Neural progenitor cell (in vitro differentiated cells): ENCODE results near the gene LARGE1.

Source experiments
- EZH2 ChIP-seq: fragments of 200-600 bp; sonication (generic); IDR thresholded peaks from 2 replicates; pipeline ENCODE4 v1.6.1; 2017; ENCODE audit warnings: antibody characterized with exemption, mild to moderate bottlenecking, moderate library complexity
- EZH2phosphoT487 ChIP-seq: fragments of 200-600 bp; sonication (generic); IDR thresholded peaks from 2 replicates; pipeline ENCODE4 v1.6.1; 2017; ENCODE audit warnings: antibody characterized with exemption
- TF ChIP-seq, protein P1 (sequence below): fragments of 200-600 bp; sonication (generic); IDR thresholded peaks from 2 replicates; pipeline ENCODE4 v1.5.1; 2017; ENCODE audit warnings: antibody characterized with exemption, mild to moderate bottlenecking

DNA sequence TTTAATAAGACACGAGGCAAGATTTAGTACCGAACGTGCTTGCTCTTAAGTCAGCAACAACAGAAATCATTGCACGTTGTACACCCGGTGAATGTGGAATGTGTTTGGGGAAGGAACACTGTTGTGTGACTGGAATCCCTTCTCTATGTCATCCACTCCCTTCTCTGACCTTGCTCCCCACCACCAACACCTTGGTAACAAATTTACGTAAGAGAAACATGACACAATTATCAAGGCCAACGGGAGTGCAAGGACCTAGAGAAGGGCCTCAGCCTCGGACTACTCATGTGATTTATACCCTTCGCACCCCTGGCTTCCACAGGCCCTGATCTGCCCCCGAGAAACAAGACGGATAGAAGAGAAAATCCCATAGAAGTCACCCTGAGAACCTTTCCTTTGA lies 236.2 kb downstream of the LARGE1 start:
- TF ChIP-seq, protein P1, sequence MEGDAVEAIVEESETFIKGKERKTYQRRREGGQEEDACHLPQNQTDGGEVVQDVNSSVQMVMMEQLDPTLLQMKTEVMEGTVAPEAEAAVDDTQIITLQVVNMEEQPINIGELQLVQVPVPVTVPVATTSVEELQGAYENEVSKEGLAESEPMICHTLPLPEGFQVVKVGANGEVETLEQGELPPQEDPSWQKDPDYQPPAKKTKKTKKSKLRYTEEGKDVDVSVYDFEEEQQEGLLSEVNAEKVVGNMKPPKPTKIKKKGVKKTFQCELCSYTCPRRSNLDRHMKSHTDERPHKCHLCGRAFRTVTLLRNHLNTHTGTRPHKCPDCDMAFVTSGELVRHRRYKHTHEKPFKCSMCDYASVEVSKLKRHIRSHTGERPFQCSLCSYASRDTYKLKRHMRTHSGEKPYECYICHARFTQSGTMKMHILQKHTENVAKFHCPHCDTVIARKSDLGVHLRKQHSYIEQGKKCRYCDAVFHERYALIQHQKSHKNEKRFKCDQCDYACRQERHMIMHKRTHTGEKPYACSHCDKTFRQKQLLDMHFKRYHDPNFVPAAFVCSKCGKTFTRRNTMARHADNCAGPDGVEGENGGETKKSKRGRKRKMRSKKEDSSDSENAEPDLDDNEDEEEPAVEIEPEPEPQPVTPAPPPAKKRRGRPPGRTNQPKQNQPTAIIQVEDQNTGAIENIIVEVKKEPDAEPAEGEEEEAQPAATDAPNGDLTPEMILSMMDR, result no peak
- TF ChIP-seq EZH2 (no peak), EZH2phosphoT487 (no peak)
